Middle frontal gyrus (tissue), 1 donor: ENCODE results near the gene HOXA5.

Experiments
- DNase-seq: peaks from one replicate; pipeline ENCODE4 v3.0.0-alpha.2; 2015; ENCODE audit warnings: low spot score; ENCODE audit errors: extremely low spot score

Gene HOXA5

GRCh38 chr7:27171637-27172314 lies 28.3 kb upstream of the HOXA5 start:
- DNase-seq = no peak

GRCh38 chr7:27171325-27171636 lies 27.8 kb upstream of the HOXA5 start:
- no peak for DNase-seq

DNA sequence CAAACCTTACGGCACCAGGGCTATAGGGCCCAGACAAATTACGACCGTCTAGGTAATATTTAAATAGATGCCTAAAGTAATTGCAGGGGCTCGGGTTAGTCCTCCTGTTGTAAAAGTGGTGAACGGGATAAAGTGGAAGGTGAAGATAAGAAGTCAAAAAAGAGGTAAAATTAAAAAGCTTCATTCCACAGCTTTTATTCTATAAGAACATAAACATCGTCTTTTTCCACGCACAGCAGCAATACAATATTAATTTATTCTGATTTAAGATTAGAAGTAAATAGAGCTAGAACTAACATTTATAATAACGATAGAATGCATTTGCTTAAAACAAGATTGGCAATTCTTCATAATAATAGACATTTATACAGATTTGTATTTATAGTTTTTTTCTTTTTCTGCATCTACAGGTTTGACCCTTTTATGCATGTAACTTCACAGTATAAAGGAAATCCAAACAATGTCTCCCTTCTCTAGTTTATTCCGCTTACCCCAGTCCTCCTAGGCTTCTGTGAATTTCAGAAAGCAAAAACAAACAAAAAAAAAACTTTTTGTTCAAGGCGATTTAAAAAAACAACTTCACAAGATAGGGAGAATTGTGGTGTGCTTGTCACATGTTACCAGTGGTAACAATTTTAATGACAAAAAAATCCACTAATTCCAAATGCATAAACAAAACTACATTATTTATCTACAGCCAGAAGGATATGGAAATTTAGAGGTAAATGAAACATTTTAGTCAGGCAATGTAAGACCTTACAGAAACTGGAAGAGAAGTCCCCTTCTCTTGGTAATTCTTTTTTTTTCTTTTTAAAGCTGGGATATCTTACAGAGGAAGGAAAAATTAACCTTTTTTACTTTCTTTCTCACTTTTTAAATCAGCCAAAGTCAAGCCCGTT lies 27.2 kb upstream of the HOXA5 start:
- DNase-seq = no peak

- no peak for DNase-seq
Measured at GRCh38 chr7:27169658-27170425, 26.4 kb upstream of the HOXA5 start.

GRCh38 chr7:27168265-27168947 lies 24.9 kb upstream of the HOXA5 start:
- DNase-seq = no peak

DNA sequence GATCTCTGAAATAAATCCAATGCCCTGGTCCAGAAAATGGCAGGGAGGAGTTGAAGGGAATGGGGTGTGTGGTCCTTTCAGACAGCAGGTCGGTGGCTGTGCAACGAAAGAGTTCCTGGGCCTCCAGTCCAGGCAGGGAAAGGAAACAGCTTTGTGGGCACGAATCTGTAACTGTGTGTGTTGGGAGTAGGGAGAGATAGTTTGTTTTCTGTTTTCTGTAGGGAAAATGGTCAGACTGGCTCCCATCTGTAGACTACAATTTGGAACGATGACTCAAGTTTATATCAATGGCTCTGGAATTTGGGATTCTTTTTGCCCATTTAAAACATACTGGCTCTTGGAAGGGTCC lies 24.4 kb upstream of the HOXA5 start:
- no peak for DNase-seq

DNA sequence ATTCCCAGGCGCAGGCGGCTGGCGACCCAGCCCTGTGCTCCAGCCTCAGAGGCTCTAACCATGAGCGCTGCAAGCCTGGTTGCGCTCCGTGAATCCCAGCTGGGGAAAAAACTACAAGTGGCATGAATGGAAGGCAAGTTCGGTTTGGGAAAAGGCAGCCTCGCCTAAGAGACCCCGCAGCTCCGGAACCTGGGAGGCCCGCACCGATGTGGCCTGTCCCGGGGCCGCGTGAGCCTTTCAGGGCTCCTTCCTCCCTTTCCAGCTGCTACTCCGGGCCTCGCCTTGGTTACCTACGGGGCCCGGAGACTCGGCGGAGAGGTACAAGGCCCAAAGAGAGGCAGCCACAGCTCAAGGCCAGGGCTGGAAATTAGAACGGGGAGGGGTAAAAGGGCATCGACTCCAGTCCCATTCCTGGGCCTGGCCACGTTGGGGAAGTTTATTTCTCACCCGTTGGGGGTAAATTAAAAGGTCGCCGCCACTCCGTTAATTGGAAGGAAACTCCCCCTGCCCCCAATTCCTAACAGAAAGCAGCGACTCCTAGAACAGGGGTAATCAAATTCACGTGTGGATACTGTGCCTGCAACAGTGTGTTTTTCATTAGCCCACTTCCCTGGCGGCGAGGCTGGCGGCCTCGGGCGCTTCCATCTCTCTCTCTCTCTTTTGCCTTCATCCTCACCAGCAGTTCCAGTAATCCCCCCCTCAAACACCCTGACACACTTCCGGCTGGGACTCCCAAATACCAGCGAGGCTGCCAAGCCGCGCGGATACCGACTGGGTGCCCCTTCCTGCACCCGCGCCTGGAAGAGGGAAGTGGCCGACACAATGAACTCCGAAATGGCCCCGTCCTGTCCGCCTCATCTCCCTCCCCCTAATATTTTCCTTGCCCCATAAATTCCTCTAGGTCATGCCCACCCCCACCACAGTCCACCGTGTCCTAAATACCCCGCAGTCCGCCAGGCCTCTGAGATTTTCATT lies 23.3 kb upstream of the HOXA5 start:
- no peak for DNase-seq

- DNase-seq = no peak
Measured at GRCh38 chr7:27165996-27166530, 22.6 kb upstream of the HOXA5 start.

DNA sequence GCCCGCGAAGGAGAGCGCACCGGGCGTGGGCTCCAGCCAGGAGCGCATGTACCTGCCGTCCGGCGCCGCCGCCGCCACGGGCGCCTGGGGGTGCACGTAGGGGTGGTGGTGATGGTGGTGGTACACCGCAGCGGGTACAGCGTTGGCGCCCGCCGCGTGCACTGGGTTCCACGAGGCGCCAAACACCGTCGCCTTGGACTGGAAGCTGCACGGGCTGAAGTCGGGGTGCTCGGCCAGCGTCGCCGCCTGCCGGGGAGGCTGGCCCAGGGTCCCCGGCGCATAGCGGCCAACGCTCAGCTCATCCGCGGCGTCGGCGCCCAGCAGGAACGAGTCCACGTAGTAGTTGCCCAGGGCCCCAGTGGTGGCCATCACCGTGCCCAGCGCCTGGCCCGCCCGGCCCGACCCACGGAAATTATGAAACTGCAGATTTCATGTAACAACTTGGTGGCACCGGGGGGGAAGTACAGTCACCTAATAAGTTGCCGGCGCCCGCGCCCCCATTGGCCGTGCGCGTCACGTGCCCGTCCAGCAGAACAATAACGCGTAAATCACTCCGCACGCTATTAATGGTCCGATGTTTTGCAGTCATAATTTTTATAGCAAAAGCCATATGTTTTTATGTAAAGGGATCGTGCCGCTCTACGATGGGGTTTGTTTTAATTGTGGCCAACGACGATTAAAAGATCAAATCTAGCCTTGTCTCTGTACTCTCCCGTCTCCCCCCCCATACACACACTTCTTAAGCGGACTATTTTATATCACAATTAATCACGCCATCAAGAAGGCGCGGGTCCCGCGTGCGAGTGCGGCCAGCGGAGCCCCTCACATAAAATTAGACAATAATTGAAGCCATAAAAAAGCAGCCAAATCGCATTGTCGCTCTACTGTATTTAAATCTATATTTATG lies 21.9 kb upstream of the HOXA5 start, which contains the start of gene HOXA9:
HOXA9 (minus strand) TSS at position 449 of the 907 bp plus-strand sequence; CDS start at position 369, 80 bp downstream.
- no peak for DNase-seq

DNA sequence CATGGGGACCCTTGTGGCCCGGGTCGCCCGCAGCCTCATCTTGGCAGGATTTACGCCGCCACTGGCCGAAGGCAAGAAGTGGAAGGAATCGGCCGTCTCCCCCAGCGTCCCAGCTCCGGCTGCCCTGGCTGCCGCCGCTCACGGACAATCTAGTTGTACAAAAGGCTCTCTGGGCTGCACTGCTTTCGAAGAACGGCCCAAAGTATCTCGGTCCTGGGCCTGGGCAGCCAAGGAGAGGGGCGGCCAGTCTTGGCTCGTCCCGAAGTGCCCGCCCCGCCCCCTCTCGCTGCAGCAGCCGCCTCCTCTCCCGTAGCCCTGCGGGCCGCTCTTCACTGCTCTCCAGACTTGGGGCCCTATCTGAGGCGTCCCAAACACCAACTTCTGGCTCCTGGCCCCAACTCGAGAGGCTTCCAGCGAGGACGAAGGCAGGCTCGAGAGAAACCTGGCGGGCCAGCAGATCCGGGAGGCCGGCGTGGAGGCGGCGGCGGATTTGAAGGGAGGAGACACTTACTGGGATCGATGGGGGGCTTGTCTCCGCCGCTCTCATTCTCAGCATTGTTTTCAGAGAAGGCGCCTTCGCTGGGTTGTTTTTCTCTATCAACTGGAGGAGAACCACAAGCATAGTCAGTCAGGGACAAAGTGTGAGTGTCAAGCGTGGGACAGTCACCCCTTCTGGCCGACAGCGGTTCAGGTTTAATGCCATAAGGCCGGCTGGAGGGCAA lies 21.0 kb upstream of the HOXA5 start:
- DNase-seq = no peak

DNA sequence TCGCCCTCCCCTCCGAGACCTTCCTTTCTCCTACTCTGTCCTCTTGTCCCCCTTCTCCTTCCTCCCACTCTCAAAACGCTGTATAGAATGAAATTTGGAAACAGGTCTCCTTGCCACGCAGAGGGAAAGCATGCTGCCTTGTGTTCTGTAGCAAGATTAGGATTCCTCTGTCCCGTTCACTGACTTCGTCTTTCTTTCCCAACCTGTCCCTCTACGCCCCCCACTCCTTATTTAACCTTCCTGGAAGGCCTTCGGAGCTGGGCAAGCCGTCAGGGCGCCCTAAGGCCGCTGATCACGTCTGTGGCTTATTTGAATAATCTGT lies 20.5 kb upstream of the HOXA5 start:
- no peak for DNase-seq

DNA sequence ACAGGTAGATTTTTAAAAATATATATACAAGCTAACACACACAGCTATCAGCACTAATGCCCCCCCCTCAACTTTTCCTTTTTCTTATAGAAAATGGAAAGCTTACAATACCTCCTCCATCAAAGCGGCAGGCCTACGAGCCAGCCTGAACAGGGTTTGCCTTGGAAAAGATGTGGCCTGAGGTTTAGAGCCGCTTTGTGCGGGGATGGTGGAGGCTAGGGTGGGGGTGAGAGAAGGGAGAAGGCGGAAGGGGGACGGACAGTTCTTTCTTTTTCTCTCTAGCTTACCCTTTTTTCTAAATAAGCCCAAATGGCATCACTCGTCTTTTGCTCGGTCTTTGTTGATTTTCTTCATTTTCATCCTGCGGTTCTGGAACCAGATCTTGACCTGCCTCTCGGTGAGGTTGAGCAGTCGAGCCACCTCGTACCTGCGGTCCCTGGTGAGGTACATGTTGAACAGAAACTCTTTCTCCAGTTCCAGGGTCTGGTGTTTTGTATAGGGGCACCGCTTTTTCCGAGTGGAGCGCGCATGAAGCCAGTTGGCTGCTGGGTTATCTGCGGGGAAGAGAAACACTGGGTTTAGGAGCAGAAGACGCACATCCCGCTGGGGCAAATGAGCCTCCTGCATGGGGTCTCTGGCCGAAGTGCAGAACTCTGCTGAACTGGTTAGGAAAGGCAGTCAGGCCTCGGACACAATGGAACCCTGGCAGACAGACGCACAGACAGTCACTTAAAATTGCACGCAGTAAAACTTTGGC lies 20.0 kb upstream of the HOXA5 start:
- DNase-seq = no peak

DNA sequence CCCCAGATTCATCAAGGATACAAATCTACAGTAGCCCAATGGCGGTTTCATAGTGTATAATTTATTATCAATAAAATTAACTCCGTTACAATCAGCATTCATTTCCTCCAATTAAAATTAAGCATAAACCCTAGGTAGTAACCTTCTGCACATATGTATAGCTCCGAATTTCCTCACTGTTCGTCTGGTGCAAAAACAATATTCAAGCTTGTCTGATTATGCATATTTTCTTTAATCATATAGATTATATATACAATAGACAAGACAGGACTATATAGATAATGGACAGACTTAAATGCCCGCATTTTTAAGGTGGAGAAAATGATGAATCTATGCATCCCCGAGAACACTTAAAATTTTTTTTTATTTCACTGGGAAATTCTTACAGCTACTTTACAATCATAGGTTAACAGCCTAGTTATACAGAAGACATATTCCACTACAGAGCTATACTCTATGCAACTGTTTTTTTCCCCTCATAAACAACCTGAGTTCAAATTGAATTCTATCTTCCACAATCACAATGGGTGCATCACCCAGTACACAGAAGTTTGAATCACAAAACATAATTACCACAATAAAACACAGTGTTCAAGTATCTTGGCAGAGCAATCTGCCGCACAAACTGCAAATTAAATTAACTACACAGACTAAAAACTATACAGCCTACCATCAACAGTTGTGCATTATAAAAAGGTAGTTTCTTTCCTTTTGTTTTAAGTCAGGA lies 19.2 kb upstream of the HOXA5 start:
- no peak for DNase-seq

DNA sequence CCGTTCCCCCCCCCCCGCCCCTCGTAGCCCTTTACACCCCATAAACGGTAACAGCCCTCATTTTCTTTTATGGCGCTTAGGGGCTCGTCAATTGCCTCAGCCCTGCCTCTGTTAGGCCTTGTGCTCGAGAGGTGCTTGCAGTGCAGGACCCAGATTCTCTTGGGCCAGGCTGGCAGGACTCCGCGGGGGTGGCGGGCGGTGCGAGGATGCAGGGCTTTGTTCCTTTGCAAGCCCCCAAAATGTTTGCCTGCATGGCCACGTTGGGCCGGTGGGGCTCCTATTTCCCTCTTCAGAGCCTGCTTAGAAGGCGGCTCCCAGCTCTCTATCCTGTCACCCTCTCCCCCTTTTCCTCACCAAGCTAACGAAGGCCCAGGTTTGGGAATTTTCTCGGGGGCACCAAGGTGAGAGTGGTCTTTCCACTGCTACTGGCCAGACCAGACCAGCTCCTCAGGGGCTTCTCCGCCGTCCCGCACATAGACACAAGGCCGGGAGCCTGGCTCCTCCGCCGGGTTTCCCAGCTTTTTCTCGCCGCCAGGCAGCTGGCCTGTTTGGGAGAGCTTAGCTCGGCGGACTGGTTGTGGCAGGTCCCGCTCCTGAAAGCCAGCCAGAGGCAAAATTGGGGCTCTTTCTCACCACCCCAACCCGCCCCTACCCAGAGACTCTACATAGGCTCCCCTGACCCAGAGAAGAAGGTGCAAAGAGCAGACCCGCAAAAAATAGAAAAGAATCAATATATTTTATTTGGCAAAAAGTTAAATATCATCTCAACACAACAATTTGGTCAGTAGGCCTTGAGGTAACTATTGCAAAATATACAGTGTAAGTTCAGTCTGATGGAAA lies 18.5 kb upstream of the HOXA5 start:
- DNase-seq = no peak

DNA sequence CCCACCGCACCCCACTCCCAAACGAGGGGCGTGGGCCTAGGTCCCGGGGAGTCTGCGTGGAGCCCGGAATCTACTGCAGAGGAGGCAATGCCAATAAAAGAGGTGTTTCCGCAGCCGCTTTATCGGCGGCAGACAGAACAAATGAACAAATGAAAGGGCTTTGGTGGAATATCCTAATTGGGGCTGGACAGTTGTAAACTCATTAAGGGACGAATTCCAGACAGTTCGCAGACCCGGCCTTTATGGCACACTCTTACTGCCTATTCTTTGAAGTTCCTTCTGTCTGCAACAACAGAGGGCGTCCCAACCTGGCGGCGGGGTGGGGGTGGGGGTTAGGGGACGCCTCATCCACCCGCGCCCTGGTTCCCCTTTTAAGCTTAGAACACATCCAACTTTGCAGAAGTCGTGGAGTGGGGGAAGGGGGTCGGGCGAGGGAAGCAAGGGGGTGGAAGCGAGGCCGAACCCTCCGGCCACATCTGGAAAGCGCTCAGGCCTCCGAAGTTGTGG lies 17.8 kb upstream of the HOXA5 start:
- DNase-seq = no peak
